H9 (cell line): ENCODE measurements around the gene TFDP1. TPM values are rescaled to one million over a fixed set of nuclear protein-coding genes. Genes with fewer than 3 reads are reported as not detected.

Source experiments
- DNase-seq: peaks from one replicate; pipeline ENCODE4 v3.0.0-alpha.2; 2017
- H2AFZ ChIP-seq: one replicate; pipeline ENCODE4 v1.6.1; 2013; ENCODE audit warnings: mild to moderate bottlenecking, low read length, control low read depth, moderate library complexity
- H2AK5ac ChIP-seq: 2 replicates; pipeline ENCODE4 v1.6.1; 2013; ENCODE audit warnings: low read length, control low read depth, mixed read lengths; ENCODE audit not compliant: insufficient read length
- H2BK120ac ChIP-seq: one replicate; pipeline ENCODE4 v1.6.1; 2013; ENCODE audit warnings: low read depth, mild to moderate bottlenecking, low read length, control low read depth, inconsistent platforms; ENCODE audit not compliant: poor library complexity, severe bottlenecking
- H2BK12ac ChIP-seq: 2 replicates; pipeline ENCODE4 v1.6.1; 2013; ENCODE audit warnings: low read length, control low read depth, mixed read lengths, low read depth; ENCODE audit not compliant: insufficient read length
- H2BK15ac ChIP-seq: 2 replicates; pipeline ENCODE4 v1.6.1; 2013; ENCODE audit warnings: low read depth, low read length, control low read depth
- H2BK20ac ChIP-seq: one replicate; pipeline ENCODE4 v1.6.1; 2013; ENCODE audit warnings: low read depth, mild to moderate bottlenecking, low read length, control low read depth, inconsistent platforms; ENCODE audit not compliant: poor library complexity, severe bottlenecking
- H2BK5ac ChIP-seq: 2 replicates; pipeline ENCODE4 v1.6.1; 2013; ENCODE audit warnings: low read length, control low read depth, mixed read lengths; ENCODE audit not compliant: insufficient read length
- H3K14ac ChIP-seq: 2 replicates; pipeline ENCODE4 v1.6.1; 2013; ENCODE audit warnings: low read length, control low read depth; ENCODE audit not compliant: insufficient read depth
- H3K18ac ChIP-seq: 2 replicates; pipeline ENCODE4 v1.6.1; 2013; ENCODE audit warnings: low read depth, mild to moderate bottlenecking, mixed read lengths, low read length, control low read depth; ENCODE audit not compliant: insufficient read length
- H3K23ac ChIP-seq: 2 replicates; pipeline ENCODE4 v1.6.1; 2013; ENCODE audit warnings: low read length, control low read depth, mixed read lengths, low read depth; ENCODE audit not compliant: insufficient read length
- H3K23me2 ChIP-seq: 2 replicates; pipeline ENCODE4 v1.6.1; 2013; ENCODE audit warnings: low read depth, mild to moderate bottlenecking, mixed read lengths, low read length, control low read depth; ENCODE audit not compliant: insufficient read length, poor library complexity, severe bottlenecking
- H3K27ac ChIP-seq: 2 replicates; pipeline ENCODE4 v1.5.1; 2013; ENCODE audit warnings: low read length, control low read depth, mixed read lengths, low read depth; ENCODE audit not compliant: insufficient read length
- H3K27me3 ChIP-seq: 2 replicates; pipeline ENCODE4 v1.6.1; 2013; ENCODE audit warnings: low read length, control low read depth, inconsistent platforms; ENCODE audit not compliant: insufficient read depth
- H3K4ac ChIP-seq: 2 replicates; pipeline ENCODE4 v1.6.1; 2013; ENCODE audit warnings: low read depth, mild to moderate bottlenecking, control low read depth, inconsistent platforms, low read length, moderate library complexity
- H3K4me1 ChIP-seq: 2 replicates; pipeline ENCODE4 v1.6.1; 2013; ENCODE audit warnings: low read length, control low read depth, inconsistent platforms; ENCODE audit not compliant: insufficient read depth
- H3K4me2 ChIP-seq: 2 replicates; pipeline ENCODE4 v1.6.1; 2013; ENCODE audit warnings: low read length, control low read depth, mixed read lengths; ENCODE audit not compliant: insufficient read length, insufficient read depth
- H3K56ac ChIP-seq: 2 replicates; pipeline ENCODE4 v1.6.1; 2013; ENCODE audit warnings: low read depth, mild to moderate bottlenecking, mixed read lengths, low read length, control low read depth; ENCODE audit not compliant: insufficient read length
- H3K79me1 ChIP-seq: 2 replicates; pipeline ENCODE4 v1.6.1; 2013; ENCODE audit warnings: low read depth, mild to moderate bottlenecking, moderate library complexity, low read length, control low read depth, inconsistent platforms; ENCODE audit not compliant: insufficient read depth, poor library complexity, severe bottlenecking
- H3K79me2 ChIP-seq: 2 replicates; pipeline ENCODE4 v1.6.1; 2013; ENCODE audit warnings: low read length, control low read depth, inconsistent platforms; ENCODE audit not compliant: insufficient read depth
- H3K9ac ChIP-seq: 2 replicates; pipeline ENCODE4 v1.6.1; 2013; ENCODE audit warnings: low read length, control low read depth, mixed read lengths; ENCODE audit not compliant: insufficient read length; ENCODE audit errors: extremely low read depth
- H3K9me3 ChIP-seq: one replicate; pipeline ENCODE4 v1.6.1; 2013; ENCODE audit warnings: low read depth, low read length, inconsistent platforms; ENCODE audit not compliant: control insufficient read depth
- H3T11ph ChIP-seq: one replicate; pipeline ENCODE4 v1.6.1; 2013; ENCODE audit warnings: mild to moderate bottlenecking, low read length, control low read depth, inconsistent platforms
- H4K20me1 ChIP-seq: one replicate; pipeline ENCODE4 v1.6.1; 2013; ENCODE audit not compliant: control insufficient read depth, insufficient read length, insufficient read depth
- H4K5ac ChIP-seq: 2 replicates; pipeline ENCODE4 v1.6.1; 2013; ENCODE audit warnings: low read depth, mild to moderate bottlenecking, mixed read lengths, low read length, control low read depth; ENCODE audit not compliant: insufficient read length
- H4K8ac ChIP-seq: replicated peaks from 2 replicates; pipeline ENCODE4 v1.6.1; 2013; ENCODE audit warnings: low read length, control low read depth, mixed read lengths, low read depth; ENCODE audit not compliant: insufficient read length
- H4K91ac ChIP-seq: 2 replicates; pipeline ENCODE4 v1.6.1; 2013; ENCODE audit warnings: low read depth, mild to moderate bottlenecking, moderate library complexity, mixed read lengths, low read length, control low read depth; ENCODE audit not compliant: insufficient read length
- H3K27ac Mint-ChIP-seq, 3 experiments: 2 replicates in 2 of 3; 3 replicates in 1 of 3; pipeline ENCODE4 v1.8.0; 2020 to 2021; ENCODE audit warnings: mixed read lengths in 3 of 3, mild to moderate bottlenecking in 1 of 3, moderate library complexity in 1 of 3
- H3K27me3 Mint-ChIP-seq: 2 replicates; pipeline ENCODE4 v1.8.0; 2021; ENCODE audit warnings: low read depth, mild to moderate bottlenecking, moderate library complexity, mixed read lengths
- H3K36me3 Mint-ChIP-seq, 3 experiments: 2 replicates in 2 of 3; 3 replicates in 1 of 3; pipeline ENCODE4 v1.8.0; 2020 to 2021; ENCODE audit warnings: low read depth in 3 of 3, mixed read lengths in 3 of 3; ENCODE audit not compliant: insufficient read depth in 1 of 3
- H3K4me1 Mint-ChIP-seq, 2 experiments: 2 replicates each; pipeline ENCODE4 v1.8.0; 2020; ENCODE audit warnings: mixed read lengths in 2 of 2
- H3K4me3 Mint-ChIP-seq, 2 experiments: 2 replicates in 1 of 2; 3 replicates in 1 of 2; pipeline ENCODE4 v1.8.0; 2020 to 2021; ENCODE audit warnings: mild to moderate bottlenecking in 2 of 2, mixed read lengths in 2 of 2, moderate library complexity in 1 of 2
- H3K9me3 Mint-ChIP-seq, 2 experiments: 2 replicates in 1 of 2; 3 replicates in 1 of 2; pipeline ENCODE4 v1.8.0; 2020; ENCODE audit warnings: mild to moderate bottlenecking in 2 of 2, mixed read lengths in 2 of 2, moderate library complexity in 1 of 2
- CTCF ChIP-seq: fragments of 200-600 bp; sonication (generic); conservative IDR thresholded peaks from 3 replicates; pipeline ENCODE4 v1.8.0; 2021; ENCODE audit warnings: antibody characterized with exemption, mild to moderate bottlenecking
- WGBS: extraction: QIAGEN DNeasy Blood & Tissue Kit; methylation state at CpG from one replicate; pipeline ENCODE4 v1.1.7; 2013; ENCODE audit warnings: missing lambda C conversion rate, low lambda C conversion rate, mixed read lengths; ENCODE audit not compliant: insufficient read length; ENCODE audit errors: extremely low coverage; 5-methylcytosine and 5-hydroxymethylcytosine counted together
- total RNA-seq: library from RNA; stranded (reverse); gene quantifications from 2 replicates; pipeline ENCODE4 v1.2.1, GENCODE V29; 2021

The TFDP1 gene
- total RNA-seq, 1 experiment from 2014 or later: 111 TPM

- Mint-ChIP-seq H3K27me3 (peaks cover 3% of the 10 kb centered on the region), H3K4me1 (no peaks in the 10 kb centered on the region; a peak in 1 of 4 replicates), H3K9me3 (peaks cover 4 to 11% of the 10 kb centered on the region in 2 experiments; a peak in 3 of 5 replicates), H3K4me3 (no peak overlapping the region), H3K36me3 (peaks cover 0 to 5% (median 1%) of the 10 kb centered on the region in 3 experiments; a peak in 2 of 7 replicates), H3K27ac (no peak overlapping the region; a peak in 1 of 7 replicates)
- H3K79me2 ChIP-seq: no peaks in the 10 kb centered on the region
- no peak overlapping the region for H2BK20ac ChIP-seq
- H3K4me2 ChIP-seq: no peak overlapping the region
- no peak overlapping the region for H3K9ac ChIP-seq
- H2BK12ac ChIP-seq: no peak overlapping the region
- no peaks in the 10 kb centered on the region for H3K27me3 ChIP-seq
- H2BK5ac ChIP-seq: no peak overlapping the region
- H2AFZ ChIP-seq: no peak overlapping the region
- no peak overlapping the region for H4K5ac ChIP-seq
- H2BK15ac ChIP-seq: no peak overlapping the region
- no peak overlapping the region for H3T11ph ChIP-seq
- no peaks in the 10 kb centered on the region for H3K79me1 ChIP-seq
- H3K9me3 ChIP-seq: no peaks in the 10 kb centered on the region
- H3K56ac ChIP-seq: no peak overlapping the region
- no peak overlapping the region for H3K27ac ChIP-seq
- H4K20me1 ChIP-seq: no peaks in the 10 kb centered on the region
- H3K4me1 ChIP-seq: no peaks in the 10 kb centered on the region
- H4K91ac ChIP-seq: no peak overlapping the region
- no peak for TF ChIP-seq CTCF
- no peak overlapping the region for H2AK5ac ChIP-seq
- H3K23ac ChIP-seq: no peak overlapping the region
- whole genome bisulfite sequencing: no CpG with 5 or more reads among the region's 14 CpGs
- no peaks in the 10 kb centered on the region for H3K23me2 ChIP-seq
- H3K14ac ChIP-seq: no peak overlapping the region
- DNase-seq: no peak
- H4K8ac ChIP-seq: no peak overlapping the region
- no peak overlapping the region for H2BK120ac ChIP-seq
- H3K4ac ChIP-seq: no peak overlapping the region
- no peak overlapping the region for H3K18ac ChIP-seq
Measured at GRCh38 chr13:113658836-113659235, 74.3 kb downstream of the TFDP1 start.
